ENCODE measurements around the gene EXOC3. TPM values are rescaled to one million over a fixed set of nuclear protein-coding genes. Genes with fewer than 3 reads are reported as not detected.

The EXOC3 gene
- total RNA-seq, 1 experiment from 2014 or later = 155 TPM

DNA sequence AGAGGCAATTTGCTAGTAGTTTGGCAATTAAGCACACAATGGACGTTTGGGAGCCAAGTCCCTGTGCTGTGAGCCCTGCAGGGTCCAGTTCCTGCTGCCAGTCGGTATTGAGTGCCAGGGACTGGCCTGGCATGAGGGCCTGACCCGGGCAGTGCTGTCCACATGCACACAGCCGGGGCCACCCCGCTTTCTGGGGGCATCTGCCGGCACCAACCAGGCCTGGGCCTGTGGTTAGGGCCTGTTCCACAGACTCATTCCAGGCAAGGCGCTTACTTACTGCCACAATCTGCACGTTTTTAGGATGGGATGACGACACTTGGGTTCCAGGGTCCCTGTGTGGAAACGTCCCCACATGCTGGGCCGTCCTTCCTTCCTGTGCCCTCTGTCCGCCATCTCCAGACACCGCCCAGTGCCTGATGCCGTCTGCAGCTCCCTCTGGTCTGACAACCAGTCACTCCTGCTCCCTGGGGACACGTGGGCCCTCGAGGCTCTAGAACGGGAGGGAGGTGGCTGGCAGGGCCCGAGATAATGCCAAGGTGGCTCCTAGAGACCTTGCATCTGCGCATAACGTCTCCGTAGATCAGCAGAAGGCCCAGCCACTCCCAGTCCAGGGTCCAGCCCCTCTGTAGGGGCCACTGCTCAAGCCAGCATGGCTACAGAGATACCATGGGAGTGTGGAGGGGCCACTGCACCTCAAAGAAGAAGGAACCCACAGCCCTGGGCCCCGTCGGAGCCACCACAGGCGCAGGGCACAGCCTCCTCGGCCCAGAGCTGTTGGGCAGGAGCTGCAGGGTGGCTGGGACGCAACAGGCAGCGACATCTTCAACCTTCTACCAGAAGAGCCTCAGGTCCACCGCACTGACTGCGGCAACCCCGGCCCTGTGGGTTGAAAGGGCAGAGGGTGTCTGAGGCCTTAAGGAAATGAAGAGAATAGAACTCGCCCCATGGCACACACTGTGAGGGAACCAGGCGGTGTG, 56.5 kb downstream of the EXOC3 start:
- CTCF ChIA-PET = no interaction called here
- Histone ChIP-seq H3K27me3 (ENCODE audit: insufficient read depth, low read depth) (peaks cover 91% of the 10 kb centered on the region), H3K27ac (no peak overlapping the region), H3F3A (ENCODE audit: insufficient read depth, low read depth) (no peaks in the 10 kb centered on the region), H3K4me3 (no peak overlapping the region), H2AFZ (no peak overlapping the region), H3K79me2 (ENCODE audit: low read depth) (no peaks in the 10 kb centered on the region), H3K4me2 (no peak overlapping the region), H3K4me1 (replicated peaks; ENCODE audit: insufficient read depth) (no peaks in the 10 kb centered on the region), H3K9me2 (ENCODE audit: insufficient read depth) (no peaks in the 10 kb centered on the region), H3K9me3 (ENCODE audit: insufficient read depth, low read depth) (no peaks in the 10 kb centered on the region), H4K20me1 (ENCODE audit: insufficient read depth) (no peaks in the 10 kb centered on the region), H3K36me3 (ENCODE audit: low read depth) (no peaks in the 10 kb centered on the region)
- TF ChIP-seq, protein P1, sequence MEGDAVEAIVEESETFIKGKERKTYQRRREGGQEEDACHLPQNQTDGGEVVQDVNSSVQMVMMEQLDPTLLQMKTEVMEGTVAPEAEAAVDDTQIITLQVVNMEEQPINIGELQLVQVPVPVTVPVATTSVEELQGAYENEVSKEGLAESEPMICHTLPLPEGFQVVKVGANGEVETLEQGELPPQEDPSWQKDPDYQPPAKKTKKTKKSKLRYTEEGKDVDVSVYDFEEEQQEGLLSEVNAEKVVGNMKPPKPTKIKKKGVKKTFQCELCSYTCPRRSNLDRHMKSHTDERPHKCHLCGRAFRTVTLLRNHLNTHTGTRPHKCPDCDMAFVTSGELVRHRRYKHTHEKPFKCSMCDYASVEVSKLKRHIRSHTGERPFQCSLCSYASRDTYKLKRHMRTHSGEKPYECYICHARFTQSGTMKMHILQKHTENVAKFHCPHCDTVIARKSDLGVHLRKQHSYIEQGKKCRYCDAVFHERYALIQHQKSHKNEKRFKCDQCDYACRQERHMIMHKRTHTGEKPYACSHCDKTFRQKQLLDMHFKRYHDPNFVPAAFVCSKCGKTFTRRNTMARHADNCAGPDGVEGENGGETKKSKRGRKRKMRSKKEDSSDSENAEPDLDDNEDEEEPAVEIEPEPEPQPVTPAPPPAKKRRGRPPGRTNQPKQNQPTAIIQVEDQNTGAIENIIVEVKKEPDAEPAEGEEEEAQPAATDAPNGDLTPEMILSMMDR (conservative IDR thresholded peaks at IDR 0.05) = no peak
- no peak for TF ChIP-seq EZH2 (IDR thresholded peaks at IDR 0.05; ENCODE audit: low read depth)
- POLR2A ChIA-PET (ENCODE audit: unreplicated experiment) = no interaction called here
- DNase-seq = no peak
- no TSS peak for BruUV-seq (replicated peaks)
- intact Hi-C loops (cut with micrococcal nuclease; ENCODE audit: unreplicated experiment) = no loop called here

DNA sequence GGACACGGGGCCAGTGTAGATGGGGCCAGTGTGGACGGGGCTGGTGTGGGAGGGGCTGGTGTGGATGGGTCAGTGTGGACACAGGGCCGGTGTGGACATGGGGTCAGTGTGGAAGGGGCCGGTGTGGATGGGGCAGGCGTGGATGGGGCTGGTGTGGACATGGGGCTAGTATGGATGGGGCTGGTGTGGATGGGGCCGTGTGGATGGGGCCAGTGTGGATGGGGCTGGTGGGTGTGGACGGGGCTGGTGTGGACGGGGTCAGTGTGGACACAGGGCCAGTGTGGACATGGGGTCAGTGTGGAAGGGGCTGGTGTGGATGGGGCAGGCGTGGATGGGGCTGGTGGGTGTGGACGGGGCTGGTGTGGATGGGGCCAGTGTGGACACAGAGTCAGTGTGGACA, 57.5 kb downstream of the EXOC3 start:
- Histone ChIP-seq H3K4me2 (no peak overlapping the region), H3K4me3 (no peak overlapping the region), H3K79me2 (ENCODE audit: low read depth) (no peaks in the 10 kb centered on the region), H3K27ac (no peak overlapping the region), H3K9me2 (ENCODE audit: insufficient read depth) (no peaks in the 10 kb centered on the region), H2AFZ (no peak overlapping the region), H3K4me1 (replicated peaks; ENCODE audit: insufficient read depth) (no peaks in the 10 kb centered on the region), H3K9me3 (ENCODE audit: insufficient read depth, low read depth) (no peaks in the 10 kb centered on the region), H4K20me1 (ENCODE audit: insufficient read depth) (no peaks in the 10 kb centered on the region), H3F3A (ENCODE audit: insufficient read depth, low read depth) (no peaks in the 10 kb centered on the region), H3K27me3 (ENCODE audit: insufficient read depth, low read depth) (peaks cover 89% of the 10 kb centered on the region), H3K36me3 (ENCODE audit: low read depth) (no peaks in the 10 kb centered on the region)
- DNase-seq = no peak
- TF ChIP-seq, protein P1 (conservative IDR thresholded peaks at IDR 0.05) = no peak
- no peak for TF ChIP-seq EZH2 (IDR thresholded peaks at IDR 0.05; ENCODE audit: low read depth)
- BruUV-seq (replicated peaks) = no TSS peak
- ChIA-PET POLR2A (ENCODE audit: unreplicated experiment) (no interaction called here), CTCF (no interaction called here)
- intact Hi-C loops (cut with micrococcal nuclease; ENCODE audit: unreplicated experiment) = no loop called here

DNA sequence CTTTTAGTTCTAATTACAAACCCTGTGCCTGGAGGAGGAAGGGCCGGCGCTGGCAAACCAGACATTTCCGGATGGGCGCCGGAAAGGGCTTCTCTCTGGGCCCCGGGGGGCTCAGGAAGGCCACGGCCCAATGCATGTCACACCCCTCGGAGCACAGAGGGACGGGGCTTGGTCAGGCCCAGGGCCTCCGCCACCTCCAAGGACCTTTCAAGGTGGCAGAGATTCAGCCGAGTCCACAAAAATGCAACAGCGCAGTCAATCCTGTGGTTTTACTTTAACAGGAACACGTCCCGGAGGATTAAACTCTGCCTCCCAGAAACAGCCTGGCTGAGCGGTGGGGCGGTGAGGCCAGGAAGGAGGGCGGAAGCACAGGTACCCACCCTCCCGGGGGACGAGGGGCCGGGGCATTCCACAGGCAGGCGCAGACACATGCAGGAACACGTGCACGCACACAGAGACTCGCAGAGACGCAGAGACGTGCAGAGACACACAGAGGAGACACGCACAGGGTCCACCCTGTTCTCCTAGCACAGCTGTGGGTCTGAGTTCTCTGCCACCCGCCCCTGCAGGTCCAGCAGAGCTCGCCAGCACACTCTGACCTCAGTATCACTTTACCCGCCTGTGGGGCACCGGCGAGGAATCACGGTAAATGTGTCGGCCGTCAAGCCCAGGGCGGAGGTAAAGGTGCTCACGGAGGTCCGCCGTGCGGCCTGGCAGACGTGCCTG, 58.3 kb downstream of the EXOC3 start:
- POLR2A ChIA-PET (ENCODE audit: unreplicated experiment) = no interaction called here
- H3K36me3 ChIP-seq (ENCODE audit: low read depth) = no peaks in the 10 kb centered on the region

More for the DNA sequence above, 58.3 kb downstream of the EXOC3 start:
- H3K4me1 ChIP-seq (replicated peaks; ENCODE audit: insufficient read depth) = no peaks in the 10 kb centered on the region
- intact Hi-C loops (cut with micrococcal nuclease; ENCODE audit: unreplicated experiment) = no loop called here
- no peaks in the 10 kb centered on the region for H3K9me2 ChIP-seq (ENCODE audit: insufficient read depth)
- no peaks in the 10 kb centered on the region for H3K9me3 ChIP-seq (ENCODE audit: insufficient read depth, low read depth)
- H3F3A ChIP-seq (ENCODE audit: insufficient read depth, low read depth) = no peaks in the 10 kb centered on the region
- H4K20me1 ChIP-seq (ENCODE audit: insufficient read depth) = no peaks in the 10 kb centered on the region
- H2AFZ ChIP-seq = no peak overlapping the region
- no peak overlapping the region for H3K27ac ChIP-seq
- no peak overlapping the region for H3K4me2 ChIP-seq
- no peaks in the 10 kb centered on the region for H3K79me2 ChIP-seq (ENCODE audit: low read depth)
- TF ChIP-seq, protein P1 (conservative IDR thresholded peaks at IDR 0.05) = no peak
- TF ChIP-seq EZH2 (IDR thresholded peaks at IDR 0.05; ENCODE audit: low read depth) = no peak; the same call in 1 of the 2 replicates
- CTCF ChIA-PET = no interaction called here
- H3K27me3 ChIP-seq (ENCODE audit: insufficient read depth, low read depth) = peaks cover 89% of the 10 kb centered on the region
- no peak for DNase-seq
- no peak overlapping the region for H3K4me3 ChIP-seq
- no TSS peak for BruUV-seq (replicated peaks)

Data from PC-9 (cell line).